Measurements from ENCODE around the gene TMEM129.
"Not testable (repeated sequence)": the region's sequence is repeated elsewhere in the genome, so short reads cannot be mapped to it uniquely, and the experiment has no call there.

Gene TMEM129

GRCh38 chr4:1718095-1718850 lies 2.9 kb downstream of the TMEM129 start:
- no peak for FAIRE-seq

- FAIRE-seq: no peak
Observed at GRCh38 chr4:1717129-1718094, 3.7 kb downstream of the TMEM129 start.

DNA sequence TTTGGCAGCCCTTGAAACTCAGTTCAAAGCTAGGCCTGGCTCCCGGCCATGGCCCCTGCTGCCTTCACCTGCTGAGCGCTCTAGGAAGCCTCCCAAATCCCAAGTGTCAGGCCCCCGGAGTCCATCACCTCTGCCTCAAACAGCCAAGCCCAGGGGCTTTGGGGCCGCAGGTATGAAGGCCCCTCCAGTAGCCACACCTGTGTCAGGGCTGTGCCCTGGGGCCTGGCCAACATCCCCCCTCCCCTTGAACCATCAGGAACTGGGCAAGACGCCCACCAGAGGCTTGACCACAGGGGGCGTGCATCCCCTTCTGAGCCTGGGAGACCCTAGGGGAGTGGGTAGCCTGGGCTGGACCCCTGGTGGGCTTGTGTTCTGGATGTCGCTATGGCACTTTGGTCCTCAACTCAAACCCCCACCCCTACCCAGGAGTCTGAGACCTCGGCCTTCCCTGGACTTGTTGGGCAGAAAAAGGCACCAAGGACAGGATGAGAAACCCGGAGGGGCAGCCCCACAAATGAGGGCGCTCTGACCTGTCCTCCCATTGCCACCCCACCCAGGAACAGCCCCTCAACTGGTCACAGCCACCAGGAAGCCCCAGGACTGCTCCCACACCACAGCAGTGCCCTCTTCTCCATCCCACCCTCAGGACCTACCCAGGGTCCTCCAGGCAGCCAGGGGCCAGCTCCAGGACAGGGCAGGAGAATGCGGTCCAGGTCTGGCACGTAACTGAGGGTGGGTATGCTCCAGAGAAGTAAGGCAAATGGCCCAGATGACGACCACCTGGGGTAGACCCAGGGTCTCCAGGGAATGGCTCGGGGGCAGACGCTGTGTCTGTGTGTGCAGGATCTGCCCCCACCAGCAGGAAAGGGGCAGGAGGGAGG lies 4.8 kb downstream of the TMEM129 start:
- FAIRE-seq: no peak

DNA sequence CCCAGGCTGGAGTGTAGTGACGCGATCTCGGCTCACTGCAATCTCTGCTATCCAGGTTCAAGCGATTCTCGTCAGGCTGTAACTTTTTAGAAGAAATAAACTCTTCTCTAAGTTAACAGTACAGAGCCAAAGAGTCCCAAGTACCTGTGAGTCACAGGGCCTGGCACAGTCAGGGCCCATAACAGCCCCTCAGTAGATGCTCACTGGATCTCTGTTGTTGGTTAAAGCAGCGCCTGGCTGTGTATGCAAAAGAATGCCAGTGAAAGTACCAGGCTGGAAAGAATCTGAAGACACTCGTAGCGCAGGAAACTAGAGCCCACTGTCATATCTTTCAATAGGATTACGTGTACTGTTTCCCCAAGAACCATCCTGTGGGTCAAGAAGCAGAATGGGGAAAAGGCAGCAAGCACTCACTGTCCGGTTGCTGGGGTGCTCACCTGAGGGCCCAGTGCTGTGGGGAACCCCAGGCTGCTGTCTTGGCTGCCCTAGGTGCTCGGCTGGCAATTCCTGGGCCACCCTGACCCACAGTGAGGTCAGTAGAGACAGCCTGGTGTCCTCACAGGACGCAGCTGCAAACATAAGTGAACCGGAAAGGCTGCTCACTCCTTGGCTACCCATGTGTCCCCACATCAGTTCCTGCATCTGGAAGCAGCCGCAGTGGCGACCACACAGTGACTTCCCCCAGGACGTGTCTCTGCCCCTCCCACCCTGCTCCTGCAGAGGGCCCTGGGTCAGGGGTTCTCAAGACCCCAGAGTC lies 5.9 kb downstream of the TMEM129 start:
- no peak for FAIRE-seq

DNA sequence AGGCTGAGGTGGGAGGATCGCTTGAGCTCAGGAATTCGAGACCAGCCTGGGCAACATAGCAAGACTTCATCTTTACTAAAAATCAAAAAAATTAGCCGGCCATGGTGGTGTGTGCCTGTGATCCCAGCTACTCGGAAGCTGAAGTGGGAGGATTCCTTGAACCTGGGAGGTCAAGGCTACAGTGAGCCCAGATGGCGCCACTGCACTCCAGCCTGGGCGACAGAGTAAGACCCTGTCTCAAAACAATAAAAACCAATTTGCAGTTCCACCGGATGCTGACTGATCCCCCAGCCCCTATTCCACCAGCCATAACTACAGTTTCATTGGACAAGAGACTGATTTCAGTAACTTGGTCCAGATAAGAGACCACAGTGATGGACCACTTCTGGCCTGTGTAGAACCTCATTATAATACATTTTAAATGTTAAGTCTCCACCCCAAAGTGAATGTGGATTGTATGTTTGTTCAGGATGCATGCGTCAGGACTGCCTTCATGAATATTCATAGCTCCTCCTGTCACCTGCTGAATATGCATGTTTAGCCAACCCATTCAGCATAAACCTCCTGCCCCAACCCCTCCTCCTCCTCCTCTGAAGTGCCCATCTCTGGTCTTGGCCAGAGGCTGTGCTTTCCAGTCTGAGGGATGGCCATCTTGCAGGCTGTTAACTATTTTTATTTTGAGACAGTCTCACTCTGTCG lies 6.7 kb downstream of the TMEM129 start:
- no peak for FAIRE-seq

GRCh38 chr4:1713003-1713851 lies 7.9 kb downstream of the TMEM129 start:
- FAIRE-seq: no peak

GRCh38 chr4:1712216-1713002 lies 8.7 kb downstream of the TMEM129 start, which contains the start of gene SLBP:
TSS of gene SLBP (minus strand) at chr4:1712319. CDS start at chr4:1712188, 131 bp downstream.
- no peak for FAIRE-seq

- no peak for FAIRE-seq
Observed at GRCh38 chr4:1711571-1712215, 9.4 kb downstream of the TMEM129 start.

DNA sequence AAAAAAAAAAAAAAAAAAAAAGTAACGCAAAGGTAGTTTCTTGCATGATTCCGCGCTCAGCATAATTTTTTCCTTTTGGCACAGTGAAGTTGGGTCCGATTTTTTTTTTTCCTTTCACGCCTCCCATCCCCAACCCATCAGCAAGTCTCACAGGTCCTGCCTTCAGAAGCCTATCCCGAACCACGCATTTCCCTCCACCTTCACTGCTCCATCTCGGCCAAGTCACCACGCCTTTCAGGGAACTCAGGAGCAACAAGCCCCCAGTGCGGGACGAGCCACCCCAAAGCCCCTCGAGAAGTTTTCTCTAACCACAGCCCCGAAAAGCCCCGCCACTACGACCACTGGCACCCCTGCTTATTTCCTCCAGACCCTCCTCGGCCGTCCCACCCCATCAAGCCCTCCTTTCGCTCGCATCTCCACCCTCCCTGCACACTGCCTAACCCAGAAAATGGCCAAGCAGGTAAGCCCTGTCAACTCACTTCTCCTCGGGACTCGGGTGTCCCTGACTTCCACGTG lies 10.0 kb downstream of the TMEM129 start:
- FAIRE-seq: no peak

DNA sequence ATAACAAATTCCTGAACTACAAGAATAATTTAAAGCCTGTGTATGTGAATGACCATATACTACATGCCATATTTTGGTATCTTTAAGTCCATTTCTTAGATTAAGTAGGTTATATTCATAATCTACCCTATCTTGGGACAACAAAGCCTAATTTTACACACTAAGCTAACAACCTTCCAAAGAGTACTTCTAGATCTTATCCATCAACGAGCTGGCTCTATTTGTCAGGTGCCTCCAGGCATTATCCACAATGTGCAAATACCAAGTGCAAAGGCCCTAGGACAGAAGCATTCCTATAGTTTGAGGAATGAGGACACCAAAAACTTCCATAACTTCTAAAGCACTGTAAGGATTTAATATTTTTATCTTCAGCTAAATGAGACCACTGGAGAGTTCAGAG lies 12.5 kb downstream of the TMEM129 start:
- FAIRE-seq: no peak

DNA sequence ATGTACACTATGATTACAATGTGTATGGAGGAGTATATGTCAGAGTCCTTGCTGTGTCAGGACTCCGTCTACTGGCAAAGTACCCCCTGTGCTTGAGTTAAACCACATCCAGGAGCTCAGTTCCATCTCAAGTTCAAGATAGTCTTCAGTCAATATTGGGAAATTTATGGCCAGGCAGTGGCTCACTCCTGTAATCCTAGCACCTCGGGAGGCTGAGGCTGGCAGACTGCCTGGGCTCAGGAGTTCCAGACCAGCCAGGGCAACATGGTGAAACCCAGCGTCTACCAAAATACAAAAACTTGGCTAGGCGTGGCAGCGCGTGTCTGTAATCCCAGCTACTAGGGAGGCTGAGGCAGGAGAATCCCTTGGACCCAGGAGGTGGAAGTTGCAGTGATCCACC lies 14.8 kb downstream of the TMEM129 start:
- no peak for FAIRE-seq

DNA sequence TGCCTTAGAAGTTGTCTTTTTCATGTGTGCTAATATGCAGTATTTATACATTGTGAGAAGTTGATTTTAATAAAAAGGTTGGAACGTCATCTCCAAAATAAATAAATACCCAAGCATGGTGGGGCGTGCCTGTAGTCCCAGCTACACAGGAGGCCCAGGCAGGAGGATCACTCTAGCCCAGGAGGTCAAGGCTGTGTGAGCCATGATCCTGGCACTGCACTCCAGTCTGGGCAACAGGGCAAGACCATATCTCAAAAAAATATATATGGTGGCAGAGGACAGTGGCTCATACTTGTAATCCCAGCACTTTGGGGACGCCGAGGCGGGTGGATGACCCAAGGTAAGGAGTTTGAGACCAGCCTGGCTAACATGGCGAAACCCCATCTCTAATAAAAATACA lies 15.4 kb downstream of the TMEM129 start:
- no peak for FAIRE-seq

GRCh38 chr4:1703867-1704266 lies 17.3 kb downstream of the TMEM129 start:
- no peak for FAIRE-seq

GRCh38 chr4:1701671-1702070 lies 19.5 kb downstream of the TMEM129 start:
- not testable (repeated sequence) for FAIRE-seq

DNA sequence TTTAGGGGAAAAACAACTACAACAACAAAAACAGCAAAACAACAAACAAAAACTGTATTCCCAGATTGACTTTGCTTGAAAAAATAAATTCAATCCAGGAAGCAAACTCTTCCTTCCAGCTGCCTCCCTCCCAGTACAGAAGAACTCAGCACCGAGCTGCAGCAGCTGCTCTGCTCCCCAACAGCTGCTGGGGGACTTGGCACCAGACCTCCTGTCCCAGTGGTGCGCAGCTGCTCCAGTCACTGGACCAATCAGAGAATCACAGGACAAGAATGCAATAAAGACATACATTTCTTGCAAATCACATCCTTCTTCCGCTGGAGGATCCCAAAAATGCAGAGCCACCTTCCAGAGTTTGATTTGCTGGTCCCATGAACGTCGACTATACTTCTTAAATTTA lies 25.2 kb downstream of the TMEM129 start:
- no peak for FAIRE-seq

- no peak for FAIRE-seq
Observed at GRCh38 chr4:1693131-1693896, 27.8 kb downstream of the TMEM129 start.

- no peak for FAIRE-seq
Observed at GRCh38 chr4:1691737-1692373, 29.3 kb downstream of the TMEM129 start.

All from colon (tissue), 2 donors.